AG09319 (cell line): ENCODE measurements around the gene TSPYL1.
"Not testable (repeated sequence)": the region's sequence is repeated elsewhere in the genome, so short reads cannot be mapped to it uniquely, and the experiment has no call there.

Experiments
- DNase-seq: peaks from one replicate; pipeline ENCODE4 v3.0.0-alpha.2; 2010; ENCODE audit warnings: low read depth; ENCODE audit errors: extremely low read depth
- TF ChIP-seq, protein P1 (sequence below): IDR thresholded peaks from 2 replicates; pipeline ENCODE4 v1.5.1; 2011; ENCODE audit warnings: low read depth, mild to moderate bottlenecking, inconsistent platforms, low read length, moderate library complexity

TSPYL1 gene

GRCh38 chr6:116323863-116324262, 44.1 kb upstream of the TSPYL1 start:
- no peak for DNase-seq
- TF ChIP-seq, protein P1, sequence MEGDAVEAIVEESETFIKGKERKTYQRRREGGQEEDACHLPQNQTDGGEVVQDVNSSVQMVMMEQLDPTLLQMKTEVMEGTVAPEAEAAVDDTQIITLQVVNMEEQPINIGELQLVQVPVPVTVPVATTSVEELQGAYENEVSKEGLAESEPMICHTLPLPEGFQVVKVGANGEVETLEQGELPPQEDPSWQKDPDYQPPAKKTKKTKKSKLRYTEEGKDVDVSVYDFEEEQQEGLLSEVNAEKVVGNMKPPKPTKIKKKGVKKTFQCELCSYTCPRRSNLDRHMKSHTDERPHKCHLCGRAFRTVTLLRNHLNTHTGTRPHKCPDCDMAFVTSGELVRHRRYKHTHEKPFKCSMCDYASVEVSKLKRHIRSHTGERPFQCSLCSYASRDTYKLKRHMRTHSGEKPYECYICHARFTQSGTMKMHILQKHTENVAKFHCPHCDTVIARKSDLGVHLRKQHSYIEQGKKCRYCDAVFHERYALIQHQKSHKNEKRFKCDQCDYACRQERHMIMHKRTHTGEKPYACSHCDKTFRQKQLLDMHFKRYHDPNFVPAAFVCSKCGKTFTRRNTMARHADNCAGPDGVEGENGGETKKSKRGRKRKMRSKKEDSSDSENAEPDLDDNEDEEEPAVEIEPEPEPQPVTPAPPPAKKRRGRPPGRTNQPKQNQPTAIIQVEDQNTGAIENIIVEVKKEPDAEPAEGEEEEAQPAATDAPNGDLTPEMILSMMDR: no peak

GRCh38 chr6:116321933-116322332, 42.2 kb upstream of the TSPYL1 start:
- DNase-seq: not testable (repeated sequence)

GRCh38 chr6:116316772-116317467, 37.2 kb upstream of the TSPYL1 start:
- TF ChIP-seq, protein P1: no peak
- DNase-seq: no peak

DNA sequence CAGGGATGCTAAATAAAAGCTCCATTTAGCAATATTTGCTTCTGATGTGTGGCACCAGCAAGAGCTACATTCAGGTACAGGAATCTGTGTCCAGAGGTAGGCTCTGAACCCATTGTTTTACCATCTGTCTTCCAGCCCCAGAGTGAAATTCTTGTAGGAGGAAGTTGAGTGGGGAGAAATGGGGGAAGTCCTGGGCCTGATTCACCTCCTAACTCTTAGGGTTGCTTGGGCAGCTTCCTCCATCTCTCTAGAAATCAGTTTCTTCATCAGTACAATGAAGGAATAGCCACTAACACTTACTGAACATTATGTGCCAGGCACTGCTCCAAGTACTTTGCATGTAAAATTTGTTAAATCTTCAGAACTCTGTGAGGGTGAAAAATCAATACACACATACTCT, 35.1 kb upstream of the TSPYL1 start:
- DNase-seq: no peak
- TF ChIP-seq, protein P1: no peak

GRCh38 chr6:116314218-116314617, 34.5 kb upstream of the TSPYL1 start:
- TF ChIP-seq, protein P1: no peak
- DNase-seq: no peak

GRCh38 chr6:116313101-116313776, 33.5 kb upstream of the TSPYL1 start:
- no peak for DNase-seq
- TF ChIP-seq, protein P1: no peak

GRCh38 chr6:116309657-116310056, 29.9 kb upstream of the TSPYL1 start:
- TF ChIP-seq, protein P1: no peak

More at GRCh38 chr6:116309657-116310056, 29.9 kb upstream of the TSPYL1 start:
- DNase-seq: no peak
